Activated naive CD4-positive, alpha-beta T cell treated with anti-CD3 and anti-CD28 coated beads, Interleukin-2, amount 50 U/mL, for 24 hours (primary cell): ENCODE data around the gene MIB2.

Experiments used
- H3K27ac Mint-ChIP-seq: one replicate; pipeline ENCODE4 v1.8.0; 2021; ENCODE audit warnings: mild to moderate bottlenecking, mixed read lengths
- H3K27me3 Mint-ChIP-seq: one replicate; pipeline ENCODE4 v1.8.0; 2021; ENCODE audit warnings: mixed read lengths
- H3K36me3 Mint-ChIP-seq: one replicate; pipeline ENCODE4 v1.8.0; 2021; ENCODE audit warnings: mixed read lengths
- H3K4me1 Mint-ChIP-seq: one replicate; pipeline ENCODE4 v1.8.0; 2021; ENCODE audit warnings: mixed read lengths
- H3K4me3 Mint-ChIP-seq: one replicate; pipeline ENCODE4 v1.8.0; 2021; ENCODE audit warnings: mild to moderate bottlenecking, mixed read lengths
- H3K9me3 Mint-ChIP-seq: one replicate; pipeline ENCODE4 v1.8.0; 2021; ENCODE audit warnings: mixed read lengths

The MIB2 gene

DNA sequence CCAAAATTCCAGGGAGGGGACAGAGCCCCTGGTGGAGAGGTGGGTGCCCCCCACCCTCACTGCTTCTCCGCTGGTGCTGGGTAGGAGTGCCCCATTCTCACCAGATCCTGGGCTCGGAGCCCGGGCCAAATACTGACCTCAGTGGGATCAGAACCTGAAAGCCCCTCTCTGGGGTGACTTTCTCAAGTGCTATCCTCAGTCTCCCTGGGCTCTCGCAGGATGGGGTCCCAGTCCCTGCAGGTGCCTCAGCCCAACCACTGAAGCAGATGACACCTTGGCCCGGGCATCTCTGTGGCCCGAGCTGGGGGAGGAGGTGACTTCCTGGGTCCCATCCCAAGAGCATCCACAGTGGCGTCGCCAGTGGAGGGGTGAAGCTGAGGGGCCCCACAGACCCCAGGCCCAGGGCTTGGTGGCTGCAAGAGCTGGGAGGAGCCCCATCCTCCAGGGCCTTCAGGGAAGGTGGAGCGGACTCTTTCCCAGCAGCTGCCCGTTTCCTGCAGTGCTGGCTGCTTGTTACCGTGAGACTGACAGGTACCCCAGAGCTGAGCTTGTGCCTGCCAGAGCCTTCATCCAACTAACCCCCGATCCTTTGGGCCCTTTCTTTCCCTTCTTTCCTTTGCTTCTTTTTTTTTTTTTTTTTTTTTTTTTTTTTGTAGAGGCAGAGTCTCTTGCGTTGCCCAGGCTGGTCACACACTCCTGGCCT lies 11.5 kb upstream of the MIB2 start:
- no peak overlapping the region for H3K27ac Mint-ChIP-seq
- H3K9me3 Mint-ChIP-seq, result no peaks in the 10 kb centered on the region
- H3K36me3 Mint-ChIP-seq, result no peaks in the 10 kb centered on the region
- H3K4me1 Mint-ChIP-seq, result peaks cover 11% of the 10 kb centered on the region
- no peaks in the 10 kb centered on the region for H3K27me3 Mint-ChIP-seq
- H3K4me3 Mint-ChIP-seq, result no peak overlapping the region

GRCh38 chr1:1604374-1605033 lies 10.8 kb upstream of the MIB2 start:
- Mint-ChIP-seq H3K27ac (no peak overlapping the region), H3K36me3 (no peaks in the 10 kb centered on the region), H3K4me3 (no peak overlapping the region), H3K9me3 (no peaks in the 10 kb centered on the region), H3K27me3 (no peaks in the 10 kb centered on the region), H3K4me1 (peaks cover 8% of the 10 kb centered on the region)

DNA sequence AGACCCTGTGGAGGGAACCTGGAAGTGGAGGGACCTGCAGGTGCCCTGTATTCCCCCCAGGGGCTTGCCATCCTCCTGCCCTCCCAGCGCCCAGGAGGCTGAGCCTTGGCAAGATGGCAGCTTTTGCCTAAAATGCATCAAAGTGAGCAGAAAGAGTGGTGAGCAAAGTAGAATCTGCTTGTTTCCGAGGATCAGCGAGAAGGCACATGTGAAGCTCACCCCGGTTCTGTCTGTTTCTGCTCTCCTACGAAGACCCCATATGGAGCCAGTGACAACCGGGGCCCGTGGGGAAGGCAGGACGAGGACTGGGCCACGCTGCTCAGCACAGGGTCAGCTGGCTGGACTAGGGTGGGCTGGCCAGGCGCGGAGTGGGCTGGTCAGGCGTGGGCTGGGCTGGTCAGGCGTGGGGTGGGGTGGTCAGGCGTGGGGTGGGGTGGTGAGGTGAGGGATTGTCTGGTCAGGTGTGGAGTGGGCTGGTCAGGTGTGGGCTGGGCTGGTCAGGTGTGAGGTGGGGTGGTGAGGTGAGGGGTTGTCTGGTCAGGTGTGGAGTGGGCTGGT lies 10.2 kb upstream of the MIB2 start:
- Mint-ChIP-seq H3K4me3 (no peak overlapping the region), H3K36me3 (no peaks in the 10 kb centered on the region), H3K27ac (no peak overlapping the region), H3K9me3 (no peaks in the 10 kb centered on the region), H3K4me1 (peaks cover 8% of the 10 kb centered on the region), H3K27me3 (no peaks in the 10 kb centered on the region)

DNA sequence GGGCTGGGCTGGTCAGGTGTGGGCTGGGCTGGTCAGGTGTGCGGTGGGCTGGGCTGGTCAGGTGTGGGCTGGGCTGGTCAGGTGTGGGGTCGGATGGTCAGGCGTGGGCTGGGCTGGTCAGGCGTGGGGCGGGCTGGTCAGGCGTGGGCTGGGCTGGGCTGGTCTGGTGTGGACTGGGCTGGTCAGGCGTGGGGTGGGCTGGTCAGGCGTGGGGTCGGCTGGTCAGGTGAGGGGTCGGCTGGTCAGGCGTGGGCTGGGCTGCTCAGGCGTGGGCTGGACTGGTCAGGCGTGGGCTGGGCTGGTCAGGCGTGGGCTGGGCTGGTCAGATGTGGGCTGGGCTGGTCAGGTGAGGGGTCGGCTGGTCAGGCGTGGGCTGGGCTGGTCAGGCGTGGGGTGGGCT lies 9.6 kb upstream of the MIB2 start:
- Mint-ChIP-seq H3K9me3 (no peaks in the 10 kb centered on the region), H3K4me3 (no peak overlapping the region), H3K4me1 (peaks cover 8% of the 10 kb centered on the region), H3K27ac (no peak overlapping the region), H3K27me3 (no peaks in the 10 kb centered on the region), H3K36me3 (no peaks in the 10 kb centered on the region)

GRCh38 chr1:1606232-1606631 lies 9.1 kb upstream of the MIB2 start:
- Mint-ChIP-seq H3K9me3 (no peaks in the 10 kb centered on the region), H3K36me3 (no peaks in the 10 kb centered on the region), H3K27ac (no peak overlapping the region), H3K4me1 (peaks cover 8% of the 10 kb centered on the region), H3K4me3 (no peak overlapping the region), H3K27me3 (no peaks in the 10 kb centered on the region)

GRCh38 chr1:1609822-1610485 lies 5.3 kb upstream of the MIB2 start:
- Mint-ChIP-seq H3K9me3 (no peaks in the 10 kb centered on the region), H3K27ac (no peak overlapping the region), H3K4me3 (no peak overlapping the region), H3K36me3 (no peaks in the 10 kb centered on the region), H3K4me1 (peaks cover 27% of the 10 kb centered on the region), H3K27me3 (no peaks in the 10 kb centered on the region)

- H3K27ac Mint-ChIP-seq, result no peak overlapping the region
- no peak overlapping the region for H3K4me3 Mint-ChIP-seq
Measured at GRCh38 chr1:1610796-1611195, 4.5 kb upstream of the MIB2 start.

DNA sequence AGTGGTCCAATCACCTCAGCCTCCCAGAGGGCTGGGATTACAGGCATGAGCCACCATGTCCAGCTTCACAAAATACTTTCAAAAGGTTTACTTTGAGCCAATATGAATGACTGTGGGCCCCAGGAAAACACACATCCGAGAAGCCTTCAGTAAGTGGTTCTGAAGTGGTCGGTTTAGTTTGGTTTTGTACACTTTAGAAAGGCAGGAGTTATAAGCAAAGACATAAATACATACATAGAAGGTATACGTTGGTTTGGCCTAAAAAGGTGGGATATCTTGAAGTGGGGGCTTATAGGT lies 3.2 kb upstream of the MIB2 start:
- Mint-ChIP-seq H3K9me3 (no peaks in the 10 kb centered on the region), H3K27ac (peak overlapping the region; percentile 57), H3K4me1 (peaks cover 28% of the 10 kb centered on the region), H3K27me3 (no peaks in the 10 kb centered on the region), H3K4me3 (no peak overlapping the region), H3K36me3 (no peaks in the 10 kb centered on the region)

More at GRCh38 chr1:1610796-1611195, 4.5 kb upstream of the MIB2 start:
- Mint-ChIP-seq H3K27me3 (no peaks in the 10 kb centered on the region), H3K4me1 (peaks cover 27% of the 10 kb centered on the region), H3K36me3 (no peaks in the 10 kb centered on the region), H3K9me3 (no peaks in the 10 kb centered on the region)

GRCh38 chr1:1613509-1614082 lies 1.7 kb upstream of the MIB2 start:
- H3K36me3 Mint-ChIP-seq, result no peaks in the 10 kb centered on the region
- H3K27ac Mint-ChIP-seq, result peak overlapping the region; percentile 83
- H3K4me3 Mint-ChIP-seq, result peak overlapping the region; percentile 97
- no peaks in the 10 kb centered on the region for H3K9me3 Mint-ChIP-seq
- peaks cover 32% of the 10 kb centered on the region for H3K4me1 Mint-ChIP-seq
- no peaks in the 10 kb centered on the region for H3K27me3 Mint-ChIP-seq

DNA sequence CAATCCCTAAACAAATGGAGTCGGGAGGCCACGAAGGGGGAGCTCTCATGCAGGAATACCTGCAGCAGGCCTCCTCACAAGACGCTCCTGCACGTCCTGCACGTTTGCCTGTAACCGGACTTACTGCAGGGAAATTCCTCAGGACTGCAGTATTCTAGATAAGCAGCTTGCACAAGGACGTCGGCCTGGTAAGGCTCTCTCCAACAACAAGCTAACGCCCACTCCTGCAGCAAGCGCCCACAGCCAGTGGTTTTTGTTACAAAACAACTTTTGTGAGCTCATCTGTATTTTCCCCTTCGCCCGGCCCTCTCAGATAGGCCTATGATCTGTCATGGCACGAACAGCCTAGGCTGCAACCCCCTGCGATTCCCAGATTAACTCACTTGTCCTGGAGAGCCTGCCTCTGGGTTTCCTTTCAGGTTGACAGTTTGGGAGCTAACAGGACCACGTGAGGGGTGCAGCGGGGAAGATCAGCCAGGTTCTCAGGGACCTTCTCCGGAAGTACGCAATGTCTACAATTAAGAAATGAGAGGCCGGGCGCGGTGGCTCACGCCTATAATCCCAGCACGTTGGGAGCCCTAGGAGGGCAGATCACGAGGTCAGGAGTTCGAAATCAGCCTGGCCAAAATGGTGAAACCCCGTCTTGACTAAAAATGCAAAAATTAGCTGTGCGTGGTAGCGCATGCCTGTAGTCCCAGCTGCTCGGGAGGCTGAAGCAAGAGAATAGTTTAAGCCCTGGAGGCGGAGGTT lies 921 bp upstream of the MIB2 start:
- Mint-ChIP-seq H3K27ac (peak overlapping the region; percentile 99), H3K9me3 (no peaks in the 10 kb centered on the region), H3K36me3 (no peaks in the 10 kb centered on the region), H3K4me1 (peaks cover 32% of the 10 kb centered on the region), H3K4me3 (peak overlapping the region; percentile 97), H3K27me3 (no peaks in the 10 kb centered on the region)

- H3K27me3 Mint-ChIP-seq, result no peaks in the 10 kb centered on the region
- peak overlapping the region; percentile 99 for H3K27ac Mint-ChIP-seq
- no peaks in the 10 kb centered on the region for H3K9me3 Mint-ChIP-seq
- no peaks in the 10 kb centered on the region for H3K36me3 Mint-ChIP-seq
- H3K4me1 Mint-ChIP-seq, result peaks cover 32% of the 10 kb centered on the region
- peak overlapping the region; percentile 97 for H3K4me3 Mint-ChIP-seq
Measured at GRCh38 chr1:1614954-1615255, 395 bp upstream of the MIB2 start.

DNA sequence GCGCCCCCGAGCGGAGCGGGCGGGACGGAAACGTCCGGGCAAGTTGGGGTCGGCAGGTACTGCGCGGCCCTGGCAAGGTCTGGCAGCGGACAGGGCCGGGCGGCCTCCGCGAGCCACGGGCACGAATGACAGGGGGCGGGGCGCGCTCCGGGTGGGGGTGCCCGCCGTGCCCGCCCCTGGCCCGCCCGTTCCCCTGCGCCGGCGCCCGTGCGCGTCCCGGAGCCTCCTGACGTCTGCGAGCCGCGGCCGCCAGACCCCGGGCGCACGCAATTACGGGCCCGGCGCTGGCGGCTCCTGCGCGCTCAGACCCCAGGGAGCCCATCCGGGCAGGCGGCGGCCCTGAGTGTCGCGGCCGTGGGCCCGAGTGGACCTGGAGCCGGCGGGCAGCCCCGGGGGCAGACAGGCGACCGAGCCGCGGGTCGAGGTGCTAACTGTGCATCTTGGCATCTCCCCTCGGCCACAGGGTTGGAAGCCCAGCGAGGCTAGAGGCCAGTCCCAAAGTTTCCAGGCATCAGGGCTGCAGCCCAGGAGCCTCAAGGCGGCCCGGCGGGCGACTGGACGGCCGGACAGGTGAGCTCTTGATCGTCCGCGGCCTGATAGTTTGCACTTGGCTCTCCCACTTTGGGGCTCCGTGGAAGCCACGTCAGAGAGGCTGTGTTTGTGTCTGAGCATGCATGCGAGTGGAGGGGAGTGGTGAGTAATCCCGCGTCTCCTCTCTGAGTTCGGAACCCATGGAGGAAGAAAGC lies 918 bp downstream of the MIB2 start:
- Mint-ChIP-seq H3K4me3 (peak overlapping the region; percentile 89), H3K4me1 (peaks cover 32% of the 10 kb centered on the region), H3K9me3 (no peaks in the 10 kb centered on the region), H3K36me3 (no peaks in the 10 kb centered on the region), H3K27ac (peak overlapping the region; percentile 82), H3K27me3 (no peaks in the 10 kb centered on the region)

GRCh38 chr1:1616838-1617237 lies 1.5 kb downstream of the MIB2 start:
- Mint-ChIP-seq H3K4me1 (peaks cover 32% of the 10 kb centered on the region), H3K9me3 (no peaks in the 10 kb centered on the region), H3K36me3 (no peaks in the 10 kb centered on the region), H3K27me3 (no peaks in the 10 kb centered on the region), H3K27ac (no peak overlapping the region), H3K4me3 (peak overlapping the region; percentile 89)

- Mint-ChIP-seq H3K9me3 (no peaks in the 10 kb centered on the region), H3K4me1 (peaks cover 32% of the 10 kb centered on the region), H3K27ac (peak overlapping the region; percentile 51), H3K36me3 (no peaks in the 10 kb centered on the region), H3K4me3 (peak overlapping the region; percentile 89), H3K27me3 (no peaks in the 10 kb centered on the region)
Measured at GRCh38 chr1:1617516-1617915, 2.2 kb downstream of the MIB2 start.

DNA sequence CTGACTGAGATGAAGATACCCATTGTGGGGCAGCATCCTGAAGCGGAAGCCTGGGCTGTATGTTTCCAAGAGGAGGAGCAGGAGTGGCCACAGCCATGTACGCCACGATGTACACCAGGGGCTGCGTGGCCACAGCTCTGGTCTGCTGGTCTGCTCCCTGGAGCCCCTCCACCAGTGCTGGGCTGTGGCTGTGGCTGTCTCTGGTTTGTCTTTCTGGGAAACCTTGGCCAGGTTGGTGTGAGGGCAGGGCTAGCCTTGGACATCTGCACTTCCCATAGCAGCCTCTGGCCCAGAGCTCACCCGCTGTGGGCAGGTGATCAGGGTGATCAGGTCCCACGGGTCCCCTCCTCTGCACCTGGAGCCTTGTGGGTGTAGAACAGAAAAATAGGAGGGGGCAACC lies 2.6 kb downstream of the MIB2 start:
- peak overlapping the region; percentile 51 for H3K27ac Mint-ChIP-seq
- no peaks in the 10 kb centered on the region for H3K9me3 Mint-ChIP-seq
- no peak overlapping the region for H3K4me3 Mint-ChIP-seq
- no peaks in the 10 kb centered on the region for H3K36me3 Mint-ChIP-seq
- peaks cover 35% of the 10 kb centered on the region for H3K4me1 Mint-ChIP-seq
- no peaks in the 10 kb centered on the region for H3K27me3 Mint-ChIP-seq
